Esophagus mucosa (tissue), 1 donor: ENCODE measurements around the gene NEDD8. TPM values are rescaled to one million over a fixed set of nuclear protein-coding genes. Genes with fewer than 3 reads are reported as not detected.

ENCODE experiments used
- ATAC-seq: fragments of 200-7000 bp; cut with Tn5 transposase; one replicate; pipeline ENCODE4 v1.9.1; 2020
- total RNA-seq: library from RNA; stranded (reverse); gene quantifications from one replicate; pipeline ENCODE4 v1.2.4, GENCODE V29; 2023
- donor health status: DM: yes; HTN: yes; CAD: no.

Gene NEDD8
- total RNA-seq, 1 donor from 2014 or later: 131 TPM

DNA sequence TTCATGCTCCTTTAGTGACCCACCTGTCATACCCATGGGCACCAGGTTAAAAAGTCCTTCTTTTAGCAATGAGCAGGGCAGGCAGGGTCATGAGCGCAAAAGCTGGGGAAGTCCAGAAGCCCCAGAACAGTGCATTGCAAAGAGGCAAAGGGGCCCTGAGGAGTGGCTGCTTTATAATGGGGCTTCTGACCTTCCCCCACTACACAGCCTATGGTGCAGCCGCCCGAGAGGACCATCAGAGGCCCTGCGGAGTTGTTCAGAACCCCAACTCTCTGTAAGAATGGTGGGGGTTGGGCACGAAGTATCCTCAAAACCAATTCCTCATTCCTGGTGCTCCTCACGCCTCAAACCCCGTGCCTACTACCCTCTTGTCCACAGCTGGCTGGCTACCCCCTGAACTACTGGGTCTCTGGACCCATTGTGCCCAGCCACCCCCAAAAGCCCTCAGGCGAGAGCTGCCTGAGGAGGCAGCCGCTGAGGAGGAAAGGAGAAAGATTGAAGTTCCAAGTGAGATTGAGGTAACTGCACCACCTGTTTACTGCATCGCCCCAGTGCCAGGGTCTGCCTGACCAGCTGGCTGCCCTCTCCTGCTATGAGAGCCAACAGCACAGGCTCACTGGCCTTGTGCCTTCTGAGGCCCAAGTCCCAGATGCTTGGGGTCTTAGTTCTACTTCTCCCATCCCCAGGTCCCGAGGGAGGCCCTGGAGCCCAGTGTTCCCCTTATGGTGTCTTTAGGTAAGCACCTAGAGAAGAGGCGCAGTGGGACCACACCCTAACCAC is 53.6 kb downstream of the NEDD8 start:
- no peak for ATAC-seq

DNA sequence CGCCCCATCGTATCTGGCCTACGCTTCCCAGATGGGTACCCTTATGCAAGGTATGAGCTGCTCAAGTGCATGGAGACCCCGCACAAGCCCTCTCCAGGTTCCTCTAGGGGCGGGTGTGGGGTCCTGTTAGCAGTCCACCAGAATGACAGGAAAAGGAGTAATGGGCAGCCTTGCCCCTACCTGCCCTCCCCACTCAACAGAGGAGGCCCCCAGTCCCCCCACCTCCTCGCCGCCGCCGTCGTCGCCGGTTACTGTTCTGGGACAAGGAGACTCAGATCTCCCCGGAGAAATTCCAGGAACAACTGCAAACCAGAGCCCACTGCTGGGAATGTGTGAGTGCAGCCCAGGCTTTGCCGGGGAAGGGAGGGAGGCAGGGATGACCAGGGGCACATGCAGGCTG is 54.3 kb downstream of the NEDD8 start:
- ATAC-seq: no peak

- no peak for ATAC-seq
These were observed 54.9 kb downstream of the NEDD8 start for GRCh38 chr14:24177041-24177825.

GRCh38 chr14:24176599-24176998 is 55.6 kb downstream of the NEDD8 start:
- ATAC-seq: no peak

GRCh38 chr14:24172871-24173281 is 59.3 kb downstream of the NEDD8 start:
- ATAC-seq: peak; percentile 2

GRCh38 chr14:24172261-24172860 is 59.8 kb downstream of the NEDD8 start:
- peak; percentile 19 for ATAC-seq

- ATAC-seq: peak; percentile 60
These were observed 60.5 kb downstream of the NEDD8 start, which contains the start of gene REC8 for GRCh38 chr14:24171422-24172260. TSS of gene REC8 (plus strand) at chr14:24172080. CDS start at chr14:24172553, 473 bp downstream.

DNA sequence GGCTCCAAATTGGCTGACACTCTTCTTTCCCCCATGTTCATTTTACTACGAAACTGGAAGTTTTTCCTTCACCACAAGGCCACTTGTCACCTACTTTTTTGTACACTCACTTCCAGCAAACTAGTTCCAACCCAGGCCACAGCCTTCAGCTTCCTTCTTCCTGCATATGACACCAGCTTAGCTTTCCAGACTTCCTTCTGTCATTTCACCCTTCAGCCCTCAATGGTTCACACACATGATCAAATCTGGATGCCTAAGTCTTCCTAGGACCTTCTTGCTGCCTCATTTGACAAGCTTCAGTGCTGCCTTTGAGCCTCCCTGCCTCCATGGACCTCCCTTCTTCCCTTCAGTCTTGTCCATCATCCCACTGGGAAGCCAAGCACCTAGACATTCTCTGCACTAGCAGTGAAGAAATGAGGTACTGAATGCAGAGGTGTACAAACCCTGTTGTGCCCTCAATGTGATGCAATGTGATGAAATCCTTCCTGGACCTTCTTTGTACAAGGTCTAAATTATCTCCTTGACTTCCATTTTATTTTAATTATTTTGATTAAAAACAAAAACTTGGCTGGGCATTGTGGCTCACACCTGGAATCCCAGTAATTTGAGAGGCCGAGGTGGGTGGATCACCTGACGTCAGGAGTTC is 64.6 kb downstream of the NEDD8 start:
- ATAC-seq: no peak

Other genes starting within 250 kb of the NEDD8 start
- 28.8 TPM for gene DHRS4L2, start 243.4 kb downstream of the NEDD8 start, total RNA-seq
- 0.48 TPM for gene CARMIL3, start 180.4 kb downstream of the NEDD8 start, total RNA-seq
- gene CPNE6, start 160.8 kb downstream of the NEDD8 start, total RNA-seq: not detected
- 44.4 TPM for gene PCK2, start 138.1 kb downstream of the NEDD8 start, total RNA-seq
- 48.2 TPM for gene DCAF11, start 117.6 kb downstream of the NEDD8 start, total RNA-seq
- 1.1 TPM for gene NRL, start 117.4 kb downstream of the NEDD8 start, total RNA-seq
- 0.60 TPM for gene FITM1, start 101.7 kb downstream of the NEDD8 start, total RNA-seq
- gene PSME1, start 96.2 kb downstream of the NEDD8 start, total RNA-seq: 123 TPM
- 19.1 TPM for gene EMC9, start 90.8 kb downstream of the NEDD8 start, total RNA-seq
- 116 TPM for gene PSME2, start 85.8 kb downstream of the NEDD8 start, total RNA-seq
- gene RNF31, start 84.9 kb downstream of the NEDD8 start, total RNA-seq: 39.7 TPM
- 44.2 TPM for gene IRF9, start 71.1 kb downstream of the NEDD8 start, total RNA-seq
- 5.4 TPM for gene REC8, start 60.3 kb downstream of the NEDD8 start, total RNA-seq
- 44.6 TPM for gene IPO4, start 43.6 kb downstream of the NEDD8 start, total RNA-seq
- 30.3 TPM for gene TM9SF1, start 36.9 kb downstream of the NEDD8 start, total RNA-seq
- gene TSSK4, start 26.7 kb downstream of the NEDD8 start, total RNA-seq: not detected
- 49.0 TPM for gene CHMP4A, start 18.9 kb downstream of the NEDD8 start, total RNA-seq
- gene MDP1, start 16.3 kb downstream of the NEDD8 start, total RNA-seq: 9.5 TPM
- 38.9 TPM for gene GMPR2, start 562 bp upstream of the NEDD8 start, total RNA-seq
- 97.0 TPM for gene TINF2, start 10.3 kb upstream of the NEDD8 start, total RNA-seq
- 1,652 TPM for gene TGM1, start 30.8 kb upstream of the NEDD8 start, total RNA-seq
- gene RABGGTA, start 39.2 kb upstream of the NEDD8 start, total RNA-seq: 91.5 TPM
- 110 TPM for gene DHRS1, start 67.4 kb upstream of the NEDD8 start, total RNA-seq
- 20.5 TPM for gene NOP9, start 67.5 kb upstream of the NEDD8 start, total RNA-seq
- gene CIDEB, start 75.6 kb upstream of the NEDD8 start, total RNA-seq: 27.4 TPM
- gene LTB4R2, start 77.8 kb upstream of the NEDD8 start, total RNA-seq: 82.9 TPM
- 94.9 TPM for gene LTB4R, start 79.1 kb upstream of the NEDD8 start, total RNA-seq
- 4.5 TPM for gene ADCY4, start 102.7 kb upstream of the NEDD8 start, total RNA-seq
- gene RIPK3, start 107.6 kb upstream of the NEDD8 start, total RNA-seq: 10.5 TPM
- 3.4 TPM for gene NFATC4, start 135.8 kb upstream of the NEDD8 start, total RNA-seq
- gene NYNRIN, start 166.6 kb upstream of the NEDD8 start, total RNA-seq: 6.1 TPM
- gene CBLN3, start 197.3 kb upstream of the NEDD8 start, total RNA-seq: 0.44 TPM
- 32.0 TPM for gene KHNYN, start 197.6 kb upstream of the NEDD8 start, total RNA-seq
- 23.8 TPM for gene SDR39U1, start 210.4 kb upstream of the NEDD8 start, total RNA-seq